Activated T-cell treated with anti-CD3 and anti-CD28 coated beads, Interleukin-2, amount 50 U/mL, for 48 hours (primary cell): ENCODE measurements around the gene SQSTM1.

ENCODE experiments used
- DNase-seq, 2 experiments: peaks; one replicate each; pipeline ENCODE4 v3.0.0-alpha.2; 2020

SQSTM1 gene

GRCh38 chr5:179795049-179795862 is 25.4 kb upstream of the SQSTM1 start:
- DNase-seq: peak in 1 of 2 experiments; percentile 46

- peak; percentile 77 to 83 for DNase-seq
Measured at GRCh38 chr5:179795863-179796833, 24.6 kb upstream of the SQSTM1 start.

GRCh38 chr5:179796877-179797608 is 23.7 kb upstream of the SQSTM1 start:
- no peak for DNase-seq

GRCh38 chr5:179797741-179798140 is 23.0 kb upstream of the SQSTM1 start:
- DNase-seq: no peak

GRCh38 chr5:179798144-179798770 is 22.4 kb upstream of the SQSTM1 start:
- no peak for DNase-seq

- DNase-seq: no peak
Measured at GRCh38 chr5:179798771-179799643, 21.7 kb upstream of the SQSTM1 start.

- no peak for DNase-seq
Measured at GRCh38 chr5:179799644-179799973, 21.1 kb upstream of the SQSTM1 start.

GRCh38 chr5:179800071-179800695 is 20.5 kb upstream of the SQSTM1 start:
- DNase-seq: no peak

- no peak for DNase-seq
Measured at GRCh38 chr5:179800696-179801201, 20.0 kb upstream of the SQSTM1 start.

- peak; percentile 92 to 93 for DNase-seq
Measured at GRCh38 chr5:179801304-179802206, 19.1 kb upstream of the SQSTM1 start.

GRCh38 chr5:179802207-179802883 is 18.4 kb upstream of the SQSTM1 start:
- no peak for DNase-seq

GRCh38 chr5:179802950-179803562 is 17.6 kb upstream of the SQSTM1 start:
- peak in 1 of 2 experiments; percentile 52 for DNase-seq

GRCh38 chr5:179803651-179804554 is 16.8 kb upstream of the SQSTM1 start:
- peak; percentile 74 to 82 for DNase-seq

- DNase-seq: no peak
Measured at GRCh38 chr5:179804555-179804947, 16.2 kb upstream of the SQSTM1 start.

- DNase-seq: no peak
Measured at GRCh38 chr5:179805070-179805528, 15.6 kb upstream of the SQSTM1 start.

- DNase-seq: peak; percentile 60 to 66
Measured at GRCh38 chr5:179805529-179806249, 15.0 kb upstream of the SQSTM1 start.
